Astrocyte (in vitro differentiated cells and primary cell): ENCODE data around the gene PLPPR1. TPM values are rescaled to one million over a fixed set of nuclear protein-coding genes. Genes with fewer than 3 reads are reported as not detected.

Experiments
- DNase-seq: peaks from one replicate; pipeline ENCODE4 v3.0.0-alpha.2; 2010; ENCODE audit warnings: low read depth
- FAIRE-seq: peaks from 2 replicates; lab custom pipeline; 2011; peaks lifted over from hg19 to GRCh38; lab: Jason Lieb, UNC
- H2AFZ ChIP-seq: 2 replicates; pipeline ENCODE4 v1.6.0; 2012; ENCODE audit warnings: low read depth, low read length, inconsistent platforms
- H3K27ac ChIP-seq: 2 replicates; pipeline ENCODE4 v1.5.1; 2011; ENCODE audit warnings: low read depth, low read length, inconsistent platforms
- H3K27me3 ChIP-seq: 2 replicates; pipeline ENCODE4 v1.6.0; 2011; ENCODE audit warnings: low read length, inconsistent platforms; ENCODE audit not compliant: insufficient read depth
- H3K36me3 ChIP-seq: 2 replicates; pipeline ENCODE4 v1.5.1; 2011; ENCODE audit warnings: low read length, inconsistent platforms; ENCODE audit not compliant: insufficient read depth
- H3K4me1 ChIP-seq: 2 replicates; pipeline ENCODE4 v1.5.1; 2011; ENCODE audit warnings: low read length, inconsistent platforms; ENCODE audit not compliant: insufficient read depth
- H3K4me2 ChIP-seq: 2 replicates; pipeline ENCODE4 v1.6.0; 2012; ENCODE audit warnings: low read length, inconsistent platforms
- H3K4me3 ChIP-seq: 2 replicates; pipeline ENCODE4 v1.5.1; 2011; ENCODE audit warnings: low read depth, mild to moderate bottlenecking, low read length, inconsistent platforms; ENCODE audit not compliant: insufficient read depth
- H3K79me2 ChIP-seq: 2 replicates; pipeline ENCODE4 v1.6.0; 2012; ENCODE audit warnings: mild to moderate bottlenecking, low read length, inconsistent platforms; ENCODE audit not compliant: insufficient read depth
- H3K9ac ChIP-seq: 2 replicates; pipeline ENCODE4 v1.6.0; 2012; ENCODE audit warnings: mild to moderate bottlenecking, low read length, inconsistent platforms
- H3K9me3 ChIP-seq: 2 replicates; pipeline ENCODE4 v1.5.1; 2012; ENCODE audit warnings: low read depth, mild to moderate bottlenecking, low read length, inconsistent platforms; ENCODE audit not compliant: insufficient read depth
- H4K20me1 ChIP-seq: 2 replicates; pipeline ENCODE4 v1.6.0; 2012; ENCODE audit warnings: low read length, inconsistent platforms; ENCODE audit not compliant: insufficient read depth
- H3K27ac Mint-ChIP-seq: one replicate; pipeline ENCODE4 v1.8.0; 2021; ENCODE audit warnings: mild to moderate bottlenecking, mixed read lengths; ENCODE audit not compliant: unreplicated experiment
- H3K27me3 Mint-ChIP-seq: one replicate; pipeline ENCODE4 v1.8.0; 2021; ENCODE audit warnings: low read depth, mixed read lengths; ENCODE audit not compliant: unreplicated experiment
- H3K36me3 Mint-ChIP-seq: one replicate; pipeline ENCODE4 v1.8.0; 2021; ENCODE audit warnings: low read depth, mixed read lengths; ENCODE audit not compliant: unreplicated experiment
- H3K4me1 Mint-ChIP-seq: one replicate; pipeline ENCODE4 v1.8.0; 2021; ENCODE audit warnings: low read depth, mixed read lengths; ENCODE audit not compliant: unreplicated experiment
- H3K4me3 Mint-ChIP-seq: one replicate; pipeline ENCODE4 v1.8.0; 2021; ENCODE audit warnings: mild to moderate bottlenecking, moderate library complexity, mixed read lengths; ENCODE audit not compliant: unreplicated experiment
- H3K9me3 Mint-ChIP-seq: one replicate; pipeline ENCODE4 v1.8.0; 2021; ENCODE audit warnings: mild to moderate bottlenecking, mixed read lengths; ENCODE audit not compliant: unreplicated experiment
- CTCF ChIP-seq: IDR thresholded peaks from 2 replicates; pipeline ENCODE4 v1.5.1; 2011; ENCODE audit warnings: low read depth, mild to moderate bottlenecking, inconsistent platforms, low read length, moderate library complexity; ENCODE audit not compliant: insufficient read depth
- EZH2 ChIP-seq: IDR thresholded peaks from 2 replicates; pipeline ENCODE4 v1.6.1; 2012; ENCODE audit warnings: mild to moderate bottlenecking, low read length, inconsistent platforms; ENCODE audit not compliant: insufficient read depth
- total RNA-seq: library from RNA; stranded (reverse); gene quantifications from 2 replicates; pipeline ENCODE4 v1.2.1, GENCODE V29; 2021

Gene PLPPR1
- total RNA-seq, 1 donor from 2014 or later, result not detected

GRCh38 chr9:101148344-101148743, 119.8 kb downstream of the PLPPR1 start:
- Mint-ChIP-seq H3K9me3 (peaks cover 3% of the 10 kb centered on the region), H3K4me1 (no peaks in the 10 kb centered on the region), H3K36me3 (no peaks in the 10 kb centered on the region), H3K27ac (no peak overlapping the region), H3K27me3 (no peaks in the 10 kb centered on the region), H3K4me3 (no peak overlapping the region)
- H3K79me2 ChIP-seq, result no peaks in the 10 kb centered on the region
- no peak overlapping the region for H3K9ac ChIP-seq
- H3K36me3 ChIP-seq, result no peaks in the 10 kb centered on the region
- no peaks in the 10 kb centered on the region for H3K27me3 ChIP-seq
- H3K9me3 ChIP-seq, result peaks cover 3% of the 10 kb centered on the region
- H3K4me2 ChIP-seq, result no peak overlapping the region
- no peak overlapping the region for H3K27ac ChIP-seq
- TF ChIP-seq EZH2 (no peak), CTCF (no peak)
- FAIRE-seq (no peak), DNase-seq (no peak)
- no peaks in the 10 kb centered on the region for H4K20me1 ChIP-seq
- H3K4me1 ChIP-seq, result no peaks in the 10 kb centered on the region
- H2AFZ ChIP-seq, result no peak overlapping the region
- H3K4me3 ChIP-seq, result no peak overlapping the region

- H3K27ac ChIP-seq, result no peak overlapping the region
- peaks cover 3% of the 10 kb centered on the region for H3K4me1 Mint-ChIP-seq
- no peak overlapping the region for H3K9ac ChIP-seq
- DNase-seq (no peak), FAIRE-seq (no peak)
- no peaks in the 10 kb centered on the region for H3K27me3 Mint-ChIP-seq
- H3K4me3 Mint-ChIP-seq, result no peak overlapping the region
- H3K27me3 ChIP-seq, result no peaks in the 10 kb centered on the region
- no peak overlapping the region for H3K4me2 ChIP-seq
- H3K4me1 ChIP-seq, result no peaks in the 10 kb centered on the region
- no peak overlapping the region for H2AFZ ChIP-seq
- H3K36me3 ChIP-seq, result no peaks in the 10 kb centered on the region
- H3K4me3 ChIP-seq, result no peak overlapping the region
- no peaks in the 10 kb centered on the region for H4K20me1 ChIP-seq
- H3K36me3 Mint-ChIP-seq, result no peaks in the 10 kb centered on the region
- H3K9me3 ChIP-seq, result no peaks in the 10 kb centered on the region
- peaks cover 4% of the 10 kb centered on the region for H3K9me3 Mint-ChIP-seq
- TF ChIP-seq CTCF (no peak), EZH2 (no peak)
- H3K27ac Mint-ChIP-seq, result no peak overlapping the region
- no peaks in the 10 kb centered on the region for H3K79me2 ChIP-seq
Observed at GRCh38 chr9:101158361-101158760, 129.8 kb downstream of the PLPPR1 start.

- peaks cover 6% of the 10 kb centered on the region for H3K4me1 Mint-ChIP-seq
- Histone ChIP-seq H2AFZ (no peak overlapping the region), H3K36me3 (no peaks in the 10 kb centered on the region), H3K4me3 (no peak overlapping the region), H4K20me1 (no peaks in the 10 kb centered on the region), H3K79me2 (no peaks in the 10 kb centered on the region), H3K4me2 (no peak overlapping the region), H3K27ac (no peak overlapping the region), H3K4me1 (no peaks in the 10 kb centered on the region), H3K27me3 (no peaks in the 10 kb centered on the region), H3K9ac (no peak overlapping the region), H3K9me3 (peaks cover 2% of the 10 kb centered on the region)
- H3K36me3 Mint-ChIP-seq, result no peaks in the 10 kb centered on the region
- no peak overlapping the region for H3K4me3 Mint-ChIP-seq
- DNase-seq, result no peak
- H3K27ac Mint-ChIP-seq, result no peak overlapping the region
- H3K27me3 Mint-ChIP-seq, result no peaks in the 10 kb centered on the region
- TF ChIP-seq CTCF, result no peak
- no peak for TF ChIP-seq EZH2
- peaks cover 4% of the 10 kb centered on the region for H3K9me3 Mint-ChIP-seq
- no peak for FAIRE-seq
Observed at GRCh38 chr9:101162231-101162630, 133.7 kb downstream of the PLPPR1 start.
